LNCaP clone FGC (cell line): Measurements from ENCODE around the gene ENTPD3.

ENCODE experiments used
- DNase-seq: peaks from one replicate; pipeline ENCODE4 v3.0.0-alpha.2; 2011; ENCODE audit warnings: low read depth
- H3K4me3 ChIP-seq: 2 replicates; pipeline ENCODE4 v1.5.1; 2011; ENCODE audit warnings: mild to moderate bottlenecking, low read depth, low read length, control low read depth
- CTCF ChIP-seq: IDR thresholded peaks from 2 replicates; pipeline ENCODE4 v1.5.1; 2012; ENCODE audit warnings: mild to moderate bottlenecking; ENCODE audit not compliant: control insufficient read depth, insufficient read depth; ENCODE audit errors: extremely low read depth

The ENTPD3 gene

GRCh38 chr3:40427045-40427669, 40.2 kb downstream of the ENTPD3 start:
- no peak overlapping the region for H3K4me3 ChIP-seq
- TF ChIP-seq CTCF = no peak
- no peak for DNase-seq

GRCh38 chr3:40432793-40433192, 45.8 kb downstream of the ENTPD3 start:
- H3K4me3 ChIP-seq = no peak overlapping the region
- no peak for TF ChIP-seq CTCF
- no peak for DNase-seq

DNA sequence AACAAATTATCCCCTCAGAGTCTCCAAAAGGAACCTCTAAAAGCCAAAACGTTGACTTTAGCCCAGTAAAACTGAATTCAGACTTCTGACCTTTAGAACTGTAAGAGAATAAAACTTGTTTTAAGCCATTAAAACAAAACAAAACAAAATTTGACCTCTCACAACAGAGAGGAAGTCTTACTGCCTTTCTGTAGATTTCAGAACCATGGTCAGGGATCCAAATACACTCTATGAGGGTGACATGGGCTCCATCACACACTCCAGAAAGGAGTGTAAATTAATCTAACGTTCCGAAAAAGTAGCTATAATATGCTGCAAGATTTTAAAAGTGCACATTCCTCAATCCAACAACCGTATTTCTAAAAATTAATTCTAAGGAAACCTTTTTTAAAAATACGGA, 50.9 kb downstream of the ENTPD3 start:
- no peak for DNase-seq
- no peak overlapping the region for H3K4me3 ChIP-seq
- TF ChIP-seq CTCF = no peak

- TF ChIP-seq CTCF = no peak
- no peak for DNase-seq
- no peak overlapping the region for H3K4me3 ChIP-seq
Measured at GRCh38 chr3:40445062-40445461, 58.1 kb downstream of the ENTPD3 start.

DNA sequence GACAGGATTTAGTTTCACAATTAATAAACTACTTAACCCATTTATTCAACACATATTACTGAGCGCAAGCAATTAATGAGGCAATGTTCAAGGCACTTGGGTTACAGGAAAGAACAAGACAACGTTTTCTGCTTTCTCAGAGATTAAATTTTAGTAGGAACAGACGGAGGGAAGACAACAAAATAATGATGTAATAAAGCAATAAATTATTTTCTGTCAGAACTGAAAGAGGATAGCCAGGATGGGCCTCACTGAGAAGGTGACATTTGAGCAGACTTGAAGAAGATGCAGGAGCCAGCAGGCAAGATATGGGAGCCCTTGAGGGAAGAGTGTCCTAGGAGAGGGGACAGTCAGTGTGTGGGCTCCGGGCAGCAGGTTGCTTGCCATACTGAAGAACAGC, 58.9 kb downstream of the ENTPD3 start:
- no peak overlapping the region for H3K4me3 ChIP-seq
- DNase-seq = no peak
- TF ChIP-seq CTCF = no peak

DNA sequence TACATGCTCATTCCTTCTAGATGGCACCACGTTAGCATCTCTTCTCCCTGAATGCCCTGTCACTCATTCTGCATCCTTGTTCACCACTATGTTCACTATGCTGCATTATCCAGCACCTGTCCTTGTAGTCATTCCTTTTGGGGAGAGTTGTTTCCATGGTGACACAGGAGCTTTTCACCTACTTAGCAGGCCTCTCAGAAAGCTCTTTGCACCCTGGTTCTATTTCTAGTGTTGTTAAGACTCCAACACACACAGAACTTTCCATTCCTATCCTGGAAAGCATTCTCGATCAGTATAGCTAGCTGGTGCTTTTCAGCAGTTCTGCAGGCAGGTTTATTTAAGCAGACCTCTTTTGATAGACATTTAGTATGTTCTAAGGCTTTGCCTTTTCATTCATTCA, 63.5 kb downstream of the ENTPD3 start:
- H3K4me3 ChIP-seq = no peak overlapping the region
- no peak for DNase-seq
- TF ChIP-seq CTCF = no peak

- no peak for TF ChIP-seq CTCF
- peak overlapping the region; percentile 61; the same call in 1 of the 2 replicates for H3K4me3 ChIP-seq
- peak; percentile 37 for DNase-seq
Measured at GRCh38 chr3:40451551-40451950, 64.6 kb downstream of the ENTPD3 start.
